HEK293T (cell line): ENCODE measurements around the gene TCF7L2.

Experiments
- BHLHE40 ChIP-seq: fragments of 450-650 bp; IDR thresholded peaks from 2 replicates; pipeline ENCODE4 v1.6.1; 2016; ENCODE audit warnings: mild to moderate bottlenecking, moderate library complexity, borderline replicate concordance
- ELF4 ChIP-seq: fragments of 450-650 bp; IDR thresholded peaks from 2 replicates; pipeline ENCODE4 v1.6.1; 2017; ENCODE audit warnings: antibody characterized with exemption
- FOXA1 ChIP-seq: fragments of 450-650 bp; IDR thresholded peaks from 2 replicates; pipeline ENCODE4 v1.6.1; 2016; ENCODE audit warnings: mild to moderate bottlenecking
- LEF1 ChIP-seq: fragments of 450-650 bp; IDR thresholded peaks from 2 replicates; pipeline ENCODE4 v1.6.1; 2017; ENCODE audit warnings: mild to moderate bottlenecking, borderline replicate concordance
- SP1 ChIP-seq: fragments of 450-650 bp; IDR thresholded peaks from 2 replicates; pipeline ENCODE4 v1.6.1; 2017
- SUZ12 ChIP-seq: fragments of 450-650 bp; IDR thresholded peaks from 2 replicates; pipeline ENCODE4 v1.6.1; 2016; ENCODE audit warnings: mild to moderate bottlenecking

DNA sequence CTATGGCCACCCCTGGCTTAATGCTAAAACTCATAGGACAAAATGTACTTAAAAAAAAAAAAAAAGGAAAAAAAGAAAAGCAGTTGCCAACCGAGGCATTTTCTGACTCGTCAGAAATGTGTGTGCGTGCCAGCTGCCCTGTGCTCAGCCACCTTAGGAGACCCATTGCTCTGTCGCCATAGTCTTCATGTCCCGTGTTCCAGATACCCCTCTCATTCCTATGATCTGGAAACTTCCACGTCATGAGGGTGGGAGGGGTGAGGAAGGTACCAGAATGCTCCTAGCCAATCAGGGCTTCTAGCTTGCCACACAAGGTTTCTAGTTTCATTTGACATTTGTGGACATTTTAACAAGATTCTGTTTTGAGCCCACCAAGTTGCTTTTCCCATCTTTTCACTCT lies 212.9 kb downstream of the TCF7L2 start:
- TF ChIP-seq FOXA1: no peak
- TF ChIP-seq SP1: no peak
- TF ChIP-seq ELF4: no peak
- no peak for TF ChIP-seq SUZ12
- no peak for TF ChIP-seq BHLHE40
- TF ChIP-seq LEF1: no peak
